HEK293 (cell line): ENCODE results near the gene SLC25A25.

Experiments
- BCL11B ChIP-seq: fragments of 450-650 bp; formaldehyde crosslinking; IDR thresholded peaks from 2 replicates; pipeline ENCODE4 v1.5.1; 2016; ENCODE audit warnings: low read depth, missing biosample characterization, missing genetic modification characterization
- EGR2 ChIP-seq: fragments of 450-650 bp; formaldehyde crosslinking; IDR thresholded peaks from 2 replicates; pipeline ENCODE4 v1.5.1; 2016; ENCODE audit warnings: low read depth, missing biosample characterization, missing genetic modification characterization
- GLIS1 ChIP-seq: fragments of 450-650 bp; formaldehyde crosslinking; IDR thresholded peaks from 2 replicates; pipeline ENCODE4 v1.5.1; 2016; ENCODE audit warnings: missing biosample characterization, missing genetic modification characterization
- KLF10 ChIP-seq: fragments of 450-650 bp; IDR thresholded peaks from 2 replicates; pipeline ENCODE4 v1.5.1; 2018; ENCODE audit warnings: missing biosample characterization, mild to moderate bottlenecking, missing genetic modification characterization
- KLF16 ChIP-seq: fragments of 450-650 bp; formaldehyde crosslinking; IDR thresholded peaks from 2 replicates; pipeline ENCODE4 v1.5.1; 2017; ENCODE audit warnings: missing biosample characterization, missing genetic modification characterization
- SCRT1 ChIP-seq: fragments of 450-650 bp; formaldehyde crosslinking; IDR thresholded peaks from 2 replicates; pipeline ENCODE4 v1.5.1; 2016; ENCODE audit warnings: missing biosample characterization, missing genetic modification characterization, borderline replicate concordance
- SP2 ChIP-seq: fragments of 450-650 bp; formaldehyde crosslinking; IDR thresholded peaks from 2 replicates; pipeline ENCODE4 v1.5.1; 2016; ENCODE audit warnings: missing biosample characterization, missing genetic modification characterization
- ZBTB21 ChIP-seq: fragments of 450-650 bp; formaldehyde crosslinking; IDR thresholded peaks from 2 replicates; pipeline ENCODE4 v1.5.1; 2017; ENCODE audit warnings: missing biosample characterization, missing genetic modification characterization
- ZNF146 ChIP-seq: fragments of 450-650 bp; formaldehyde crosslinking; IDR thresholded peaks from 2 replicates; pipeline ENCODE4 v1.5.1; 2016; ENCODE audit warnings: missing biosample characterization, missing genetic modification characterization
- ZNF202 ChIP-seq: fragments of 450-650 bp; formaldehyde crosslinking; IDR thresholded peaks from 2 replicates; pipeline ENCODE4 v1.5.1; 2016; ENCODE audit warnings: missing biosample characterization, missing genetic modification characterization, borderline replicate concordance
- ZNF391 ChIP-seq: fragments of 450-650 bp; formaldehyde crosslinking; IDR thresholded peaks from 2 replicates; pipeline ENCODE4 v1.5.1; 2016; ENCODE audit warnings: low read depth, missing biosample characterization, missing genetic modification characterization, borderline replicate concordance
- ZNF404 ChIP-seq: fragments of 450-650 bp; formaldehyde crosslinking; IDR thresholded peaks from 2 replicates; pipeline ENCODE4 v1.5.1; 2017; ENCODE audit warnings: missing biosample characterization, missing genetic modification characterization
- ZNF426 ChIP-seq: fragments of 450-650 bp; formaldehyde crosslinking; IDR thresholded peaks from 2 replicates; pipeline ENCODE4 v1.5.1; 2017; ENCODE audit warnings: missing biosample characterization, missing genetic modification characterization, mild to moderate bottlenecking, inconsistent platforms, moderate library complexity
- ZNF473 ChIP-seq: fragments of 450-650 bp; formaldehyde crosslinking; IDR thresholded peaks from 2 replicates; pipeline ENCODE4 v1.5.1; 2017; ENCODE audit warnings: missing biosample characterization, missing genetic modification characterization
- ZNF585B ChIP-seq: fragments of 450-650 bp; formaldehyde crosslinking; IDR thresholded peaks from 2 replicates; pipeline ENCODE4 v1.5.1; 2016; ENCODE audit warnings: missing biosample characterization, missing genetic modification characterization
- ZNF600 ChIP-seq: fragments of 450-650 bp; formaldehyde crosslinking; IDR thresholded peaks from 2 replicates; pipeline ENCODE4 v1.5.1; 2016; ENCODE audit warnings: missing biosample characterization, missing genetic modification characterization
- ZNF610 ChIP-seq: fragments of 450-650 bp; formaldehyde crosslinking; IDR thresholded peaks from 2 replicates; pipeline ENCODE4 v1.5.1; 2016; ENCODE audit warnings: missing biosample characterization, missing genetic modification characterization, borderline replicate concordance
- ZNF621 ChIP-seq: fragments of 450-650 bp; formaldehyde crosslinking; IDR thresholded peaks from 2 replicates; pipeline ENCODE4 v1.5.1; 2017; ENCODE audit warnings: missing biosample characterization, missing genetic modification characterization
- ZNF624 ChIP-seq: fragments of 450-650 bp; formaldehyde crosslinking; IDR thresholded peaks from 2 replicates; pipeline ENCODE4 v1.5.1; 2017; ENCODE audit warnings: missing biosample characterization, missing genetic modification characterization
- ZNF626 ChIP-seq: fragments of 450-650 bp; sonication (Bioruptor Pico); formaldehyde crosslinking; IDR thresholded peaks from 2 replicates; pipeline ENCODE4 v1.5.1; 2018; ENCODE audit warnings: missing biosample characterization, missing genetic modification characterization, inconsistent platforms
- ZNF677 ChIP-seq: fragments of 450-650 bp; IDR thresholded peaks from 2 replicates; pipeline ENCODE4 v1.5.0; 2018; ENCODE audit warnings: missing biosample characterization, mild to moderate bottlenecking, missing genetic modification characterization, moderate library complexity
- ZSCAN30 ChIP-seq: fragments of 450-650 bp; IDR thresholded peaks from 2 replicates; pipeline ENCODE4 v1.5.1; 2018; ENCODE audit warnings: missing biosample characterization, mild to moderate bottlenecking, missing genetic modification characterization, moderate library complexity
- ZXDB ChIP-seq: fragments of 450-650 bp; formaldehyde crosslinking; IDR thresholded peaks from 2 replicates; pipeline ENCODE4 v1.5.1; 2016; ENCODE audit warnings: missing biosample characterization, missing genetic modification characterization
- TF ChIP-seq, protein P1 (sequence below): fragments of 450-650 bp; formaldehyde crosslinking; IDR thresholded peaks from 2 replicates; pipeline ENCODE4 v1.5.1; 2016; ENCODE audit warnings: missing biosample characterization, missing genetic modification characterization, borderline replicate concordance
- TF ChIP-seq, protein P2 (sequence below): fragments of 450-650 bp; formaldehyde crosslinking; IDR thresholded peaks from 2 replicates; pipeline ENCODE4 v1.5.1; 2016; ENCODE audit warnings: missing biosample characterization, missing genetic modification characterization
- TF ChIP-seq, protein P3 (sequence below): fragments of 450-650 bp; formaldehyde crosslinking; IDR thresholded peaks from 2 replicates; pipeline ENCODE4 v1.5.1; 2016; ENCODE audit warnings: missing biosample characterization, missing genetic modification characterization
- TF ChIP-seq, protein P4 (sequence below): fragments of 450-650 bp; formaldehyde crosslinking; IDR thresholded peaks from 2 replicates; pipeline ENCODE4 v1.5.1; 2016; ENCODE audit warnings: missing biosample characterization, missing genetic modification characterization
- TF ChIP-seq, protein P5 (sequence below): fragments of 450-650 bp; formaldehyde crosslinking; IDR thresholded peaks from 2 replicates; pipeline ENCODE4 v1.5.1; 2017; ENCODE audit warnings: missing biosample characterization, missing genetic modification characterization
- TF ChIP-seq, protein P6 (sequence below): fragments of 450-650 bp; formaldehyde crosslinking; IDR thresholded peaks from 2 replicates; pipeline ENCODE4 v1.5.1; 2016; ENCODE audit warnings: missing biosample characterization, missing genetic modification characterization

The SLC25A25 gene

DNA sequence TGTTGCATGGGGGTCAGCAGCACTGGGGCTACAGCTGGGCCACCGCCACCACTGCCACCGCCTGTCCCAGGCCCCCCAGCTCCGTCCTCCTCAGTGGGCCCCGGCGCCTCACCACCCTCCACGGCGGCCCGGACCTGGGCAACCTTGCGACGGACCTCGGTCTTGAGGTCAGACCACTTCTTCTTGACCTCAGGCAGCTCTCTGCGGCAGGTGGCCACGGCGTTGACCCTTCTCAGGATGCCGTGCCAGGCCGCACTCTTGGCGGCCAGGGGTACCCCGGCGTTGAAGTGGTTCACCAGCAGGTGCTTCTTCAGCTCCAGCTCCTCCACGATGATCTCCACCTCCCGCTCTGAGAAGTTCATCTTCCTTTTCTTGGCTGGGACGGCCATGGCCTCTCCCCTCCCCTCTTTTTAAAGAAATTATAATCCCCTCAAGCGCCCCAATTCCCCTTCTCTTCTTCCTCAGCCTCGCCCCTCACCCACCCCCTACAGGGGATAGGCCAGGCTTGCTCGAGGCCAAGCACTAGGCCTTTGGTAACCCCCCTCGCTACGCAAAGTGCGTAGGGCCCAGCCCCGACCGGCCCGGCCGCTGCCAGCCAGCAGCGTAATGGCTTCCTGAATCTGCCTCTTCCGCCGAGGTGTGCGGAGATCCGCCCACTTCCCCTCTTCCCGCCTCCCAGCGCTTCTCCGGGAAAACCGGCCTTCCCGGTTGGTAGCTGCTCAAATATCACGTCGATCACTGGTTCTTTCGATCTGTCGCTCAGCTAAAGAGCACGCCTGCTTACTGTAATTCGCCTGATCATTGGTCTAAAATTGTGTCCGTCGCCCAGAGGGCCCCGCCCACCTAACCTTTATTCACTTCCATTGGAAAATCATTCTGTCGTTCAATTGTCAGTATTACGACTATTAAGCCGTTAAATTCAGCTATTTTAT is 1.1 kb upstream of the SLC25A25 start, which contains the start of gene NAIF1 (continued):
- no peak for TF ChIP-seq ZNF626 (tag by site-specific recombination)
- TF ChIP-seq, protein P1, sequence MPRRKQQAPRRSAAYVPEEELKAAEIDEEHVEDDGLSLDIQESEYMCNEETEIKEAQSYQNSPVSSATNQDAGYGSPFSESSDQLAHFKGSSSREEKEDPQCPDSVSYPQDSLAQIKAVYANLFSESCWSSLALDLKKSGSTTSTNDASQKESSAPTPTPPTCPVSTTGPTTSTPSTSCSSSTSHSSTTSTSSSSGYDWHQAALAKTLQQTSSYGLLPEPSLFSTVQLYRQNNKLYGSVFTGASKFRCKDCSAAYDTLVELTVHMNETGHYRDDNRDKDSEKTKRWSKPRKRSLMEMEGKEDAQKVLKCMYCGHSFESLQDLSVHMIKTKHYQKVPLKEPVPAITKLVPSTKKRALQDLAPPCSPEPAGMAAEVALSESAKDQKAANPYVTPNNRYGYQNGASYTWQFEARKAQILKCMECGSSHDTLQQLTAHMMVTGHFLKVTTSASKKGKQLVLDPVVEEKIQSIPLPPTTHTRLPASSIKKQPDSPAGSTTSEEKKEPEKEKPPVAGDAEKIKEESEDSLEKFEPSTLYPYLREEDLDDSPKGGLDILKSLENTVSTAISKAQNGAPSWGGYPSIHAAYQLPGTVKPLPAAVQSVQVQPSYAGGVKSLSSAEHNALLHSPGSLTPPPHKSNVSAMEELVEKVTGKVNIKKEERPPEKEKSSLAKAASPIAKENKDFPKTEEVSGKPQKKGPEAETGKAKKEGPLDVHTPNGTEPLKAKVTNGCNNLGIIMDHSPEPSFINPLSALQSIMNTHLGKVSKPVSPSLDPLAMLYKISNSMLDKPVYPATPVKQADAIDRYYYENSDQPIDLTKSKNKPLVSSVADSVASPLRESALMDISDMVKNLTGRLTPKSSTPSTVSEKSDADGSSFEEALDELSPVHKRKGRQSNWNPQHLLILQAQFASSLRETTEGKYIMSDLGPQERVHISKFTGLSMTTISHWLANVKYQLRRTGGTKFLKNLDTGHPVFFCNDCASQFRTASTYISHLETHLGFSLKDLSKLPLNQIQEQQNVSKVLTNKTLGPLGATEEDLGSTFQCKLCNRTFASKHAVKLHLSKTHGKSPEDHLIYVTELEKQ (tag by site-specific recombination), result no peak
- no peak for TF ChIP-seq ZNF600 (tag by site-specific recombination)
- TF ChIP-seq ZNF610 (tag by site-specific recombination), result no peak
- peak; percentile 99 for TF ChIP-seq ZNF677 (tag by site-specific recombination)
- no peak for TF ChIP-seq ZNF473
- TF ChIP-seq, protein P2, sequence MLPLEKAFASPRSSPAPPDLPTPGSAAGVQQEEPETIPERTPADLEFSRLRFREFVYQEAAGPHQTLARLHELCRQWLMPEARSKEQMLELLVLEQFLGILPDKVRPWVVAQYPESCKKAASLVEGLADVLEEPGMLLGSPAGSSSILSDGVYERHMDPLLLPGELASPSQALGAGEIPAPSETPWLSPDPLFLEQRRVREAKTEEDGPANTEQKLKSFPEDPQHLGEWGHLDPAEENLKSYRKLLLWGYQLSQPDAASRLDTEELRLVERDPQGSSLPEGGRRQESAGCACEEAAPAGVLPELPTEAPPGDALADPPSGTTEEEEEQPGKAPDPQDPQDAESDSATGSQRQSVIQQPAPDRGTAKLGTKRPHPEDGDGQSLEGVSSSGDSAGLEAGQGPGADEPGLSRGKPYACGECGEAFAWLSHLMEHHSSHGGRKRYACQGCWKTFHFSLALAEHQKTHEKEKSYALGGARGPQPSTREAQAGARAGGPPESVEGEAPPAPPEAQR (tag by site-specific recombination), result no peak
- TF ChIP-seq GLIS1, result 0 out of 2 replicates have a peak, but pooled peaks have one; percentile 6
- TF ChIP-seq ZXDB (tag by site-specific recombination), result peak; percentile 46
- TF ChIP-seq ZNF391 (tag by site-specific recombination), result no peak
- TF ChIP-seq, protein P3, sequence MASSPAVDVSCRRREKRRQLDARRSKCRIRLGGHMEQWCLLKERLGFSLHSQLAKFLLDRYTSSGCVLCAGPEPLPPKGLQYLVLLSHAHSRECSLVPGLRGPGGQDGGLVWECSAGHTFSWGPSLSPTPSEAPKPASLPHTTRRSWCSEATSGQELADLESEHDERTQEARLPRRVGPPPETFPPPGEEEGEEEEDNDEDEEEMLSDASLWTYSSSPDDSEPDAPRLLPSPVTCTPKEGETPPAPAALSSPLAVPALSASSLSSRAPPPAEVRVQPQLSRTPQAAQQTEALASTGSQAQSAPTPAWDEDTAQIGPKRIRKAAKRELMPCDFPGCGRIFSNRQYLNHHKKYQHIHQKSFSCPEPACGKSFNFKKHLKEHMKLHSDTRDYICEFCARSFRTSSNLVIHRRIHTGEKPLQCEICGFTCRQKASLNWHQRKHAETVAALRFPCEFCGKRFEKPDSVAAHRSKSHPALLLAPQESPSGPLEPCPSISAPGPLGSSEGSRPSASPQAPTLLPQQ (tag by site-specific recombination), result 0 out of 2 replicates have a peak, but pooled peaks have one; percentile 40
- TF ChIP-seq SP2 (tag by site-specific recombination), result peak; percentile 98
- TF ChIP-seq, protein P4, sequence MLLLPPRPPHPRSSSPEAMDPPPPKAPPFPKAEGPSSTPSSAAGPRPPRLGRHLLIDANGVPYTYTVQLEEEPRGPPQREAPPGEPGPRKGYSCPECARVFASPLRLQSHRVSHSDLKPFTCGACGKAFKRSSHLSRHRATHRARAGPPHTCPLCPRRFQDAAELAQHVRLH, result no peak
- TF ChIP-seq, protein P5, sequence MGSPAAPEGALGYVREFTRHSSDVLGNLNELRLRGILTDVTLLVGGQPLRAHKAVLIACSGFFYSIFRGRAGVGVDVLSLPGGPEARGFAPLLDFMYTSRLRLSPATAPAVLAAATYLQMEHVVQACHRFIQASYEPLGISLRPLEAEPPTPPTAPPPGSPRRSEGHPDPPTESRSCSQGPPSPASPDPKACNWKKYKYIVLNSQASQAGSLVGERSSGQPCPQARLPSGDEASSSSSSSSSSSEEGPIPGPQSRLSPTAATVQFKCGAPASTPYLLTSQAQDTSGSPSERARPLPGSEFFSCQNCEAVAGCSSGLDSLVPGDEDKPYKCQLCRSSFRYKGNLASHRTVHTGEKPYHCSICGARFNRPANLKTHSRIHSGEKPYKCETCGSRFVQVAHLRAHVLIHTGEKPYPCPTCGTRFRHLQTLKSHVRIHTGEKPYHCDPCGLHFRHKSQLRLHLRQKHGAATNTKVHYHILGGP (tag by site-specific recombination), result no peak
- no peak for TF ChIP-seq ZBTB21 (tag by site-specific recombination)
- TF ChIP-seq, protein P6, sequence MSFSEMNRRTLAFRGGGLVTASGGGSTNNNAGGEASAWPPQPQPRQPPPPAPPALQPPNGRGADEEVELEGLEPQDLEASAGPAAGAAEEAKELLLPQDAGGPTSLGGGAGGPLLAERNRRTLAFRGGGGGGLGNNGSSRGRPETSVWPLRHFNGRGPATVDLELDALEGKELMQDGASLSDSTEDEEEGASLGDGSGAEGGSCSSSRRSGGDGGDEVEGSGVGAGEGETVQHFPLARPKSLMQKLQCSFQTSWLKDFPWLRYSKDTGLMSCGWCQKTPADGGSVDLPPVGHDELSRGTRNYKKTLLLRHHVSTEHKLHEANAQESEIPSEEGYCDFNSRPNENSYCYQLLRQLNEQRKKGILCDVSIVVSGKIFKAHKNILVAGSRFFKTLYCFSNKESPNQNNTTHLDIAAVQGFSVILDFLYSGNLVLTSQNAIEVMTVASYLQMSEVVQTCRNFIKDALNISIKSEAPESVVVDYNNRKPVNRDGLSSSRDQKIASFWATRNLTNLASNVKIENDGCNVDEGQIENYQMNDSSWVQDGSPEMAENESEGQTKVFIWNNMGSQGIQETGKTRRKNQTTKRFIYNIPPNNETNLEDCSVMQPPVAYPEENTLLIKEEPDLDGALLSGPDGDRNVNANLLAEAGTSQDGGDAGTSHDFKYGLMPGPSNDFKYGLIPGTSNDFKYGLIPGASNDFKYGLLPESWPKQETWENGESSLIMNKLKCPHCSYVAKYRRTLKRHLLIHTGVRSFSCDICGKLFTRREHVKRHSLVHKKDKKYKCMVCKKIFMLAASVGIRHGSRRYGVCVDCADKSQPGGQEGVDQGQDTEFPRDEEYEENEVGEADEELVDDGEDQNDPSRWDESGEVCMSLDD (tag by site-specific recombination), result 0 out of 2 replicates have a peak, but pooled peaks have one; percentile 17
- no peak for TF ChIP-seq ZNF585B
- TF ChIP-seq ZNF624, result no peak
- no peak for TF ChIP-seq ZNF621 (tag by site-specific recombination)
- TF ChIP-seq KLF10 (tag by site-specific recombination), result 0 out of 2 replicates have a peak, but pooled peaks have one; percentile 3
- TF ChIP-seq ZNF404 (tag by site-specific recombination), result no peak
- no peak for TF ChIP-seq ZSCAN30 (tag by site-specific recombination)
- TF ChIP-seq BCL11B, result peak; percentile 25; the same call in 1 of the 2 replicates
- peak; percentile 59 for TF ChIP-seq EGR2 (tag by site-specific recombination)
- TF ChIP-seq SCRT1 (tag by site-specific recombination), result no peak
- TF ChIP-seq KLF16 (tag by site-specific recombination), result peak; percentile 84
- TF ChIP-seq ZNF202 (tag by site-specific recombination), result no peak
- no peak for TF ChIP-seq ZNF426
- TF ChIP-seq ZNF146 (tag by site-specific recombination), result no peak
